Mammary epithelial cell (primary cell): ENCODE data around the gene FHOD1.

Experiments
- CTCF ChIP-seq, 2 donors: IDR thresholded peaks in 1 of 2; conservative IDR thresholded peaks in 1 of 2; 2 replicates each; pipeline ENCODE4 v1.5.1; 2011 to 2012; ENCODE audit warnings: inconsistent platforms in 2 of 2, low read length in 2 of 2, mild to moderate bottlenecking in 2 of 2, control low read depth in 1 of 2, low read depth in 1 of 2; ENCODE audit not compliant: insufficient read depth in 1 of 2; ENCODE audit errors: extremely low read depth in 1 of 2
- EZH2 ChIP-seq: IDR thresholded peaks from 2 replicates; pipeline ENCODE4 v1.6.1; 2012; ENCODE audit warnings: low read length, inconsistent platforms, borderline replicate concordance

GRCh38 chr16:67235816-67236562 lies 11.3 kb downstream of the FHOD1 start:
- no peak for TF ChIP-seq CTCF (conservative IDR thresholded peaks at IDR 0.05 in 1 of 2, IDR thresholded peaks at IDR 0.05 in 1 of 2; ENCODE audit: extremely low read depth in 1 of 2, insufficient read depth in 1 of 2, low read depth in 1 of 2, low read length in 2 of 2)
- no peak for TF ChIP-seq EZH2
